SJSA1 (cell line): Measurements from ENCODE around the gene BCOR. TPM values are rescaled to one million over a fixed set of nuclear protein-coding genes. Genes with fewer than 3 reads are reported as not detected.
A peak's percentile ranks its signal among the peaks of the same experiment; 100 is the strongest.

Experiments used
- DNase-seq, 2 experiments: peaks; one replicate each; pipeline ENCODE4 v3.0.0-alpha.2; 2015 to 2020; ENCODE audit warnings: low spot score in 2 of 2, low read depth in 1 of 2
- H3K27ac ChIP-seq: fragments of 250-450 bp; sonication (Bioruptor Pico); 2 replicates; pipeline ENCODE4 v1.5.1; 2020; ENCODE audit warnings: mild to moderate bottlenecking, moderate library complexity
- H3K27me3 ChIP-seq: fragments of 250-450 bp; sonication (Bioruptor Pico); replicated peaks from 2 replicates; pipeline ENCODE4 v1.5.1; 2020; ENCODE audit warnings: mild to moderate bottlenecking, moderate library complexity
- H3K36me3 ChIP-seq: fragments of 250-450 bp; sonication (Bioruptor Pico); 2 replicates; pipeline ENCODE4 v1.5.1; 2020; ENCODE audit warnings: mild to moderate bottlenecking
- H3K4me1 ChIP-seq: fragments of 250-450 bp; sonication (Bioruptor Pico); replicated peaks from 2 replicates; pipeline ENCODE4 v1.6.1; 2021; ENCODE audit warnings: mild to moderate bottlenecking
- H3K4me3 ChIP-seq: fragments of 250-450 bp; sonication (Bioruptor Pico); 2 replicates; pipeline ENCODE4 v1.5.1; 2020; ENCODE audit warnings: mild to moderate bottlenecking
- H3K9me3 ChIP-seq: fragments of 250-450 bp; sonication (Bioruptor Pico); replicated peaks from 2 replicates; pipeline ENCODE4 v1.5.1; 2020; ENCODE audit warnings: mild to moderate bottlenecking
- total RNA-seq: library from RNA; depleted of rRNA; stranded (reverse); fragments of >200 nt; shearing (Covaris generic); gene quantifications from 2 replicates; pipeline ENCODE4 v1.2.3, GENCODE V29; 2014

BCOR gene
- total RNA-seq, 1 experiment from 2014 or later: 37.2 TPM

DNA sequence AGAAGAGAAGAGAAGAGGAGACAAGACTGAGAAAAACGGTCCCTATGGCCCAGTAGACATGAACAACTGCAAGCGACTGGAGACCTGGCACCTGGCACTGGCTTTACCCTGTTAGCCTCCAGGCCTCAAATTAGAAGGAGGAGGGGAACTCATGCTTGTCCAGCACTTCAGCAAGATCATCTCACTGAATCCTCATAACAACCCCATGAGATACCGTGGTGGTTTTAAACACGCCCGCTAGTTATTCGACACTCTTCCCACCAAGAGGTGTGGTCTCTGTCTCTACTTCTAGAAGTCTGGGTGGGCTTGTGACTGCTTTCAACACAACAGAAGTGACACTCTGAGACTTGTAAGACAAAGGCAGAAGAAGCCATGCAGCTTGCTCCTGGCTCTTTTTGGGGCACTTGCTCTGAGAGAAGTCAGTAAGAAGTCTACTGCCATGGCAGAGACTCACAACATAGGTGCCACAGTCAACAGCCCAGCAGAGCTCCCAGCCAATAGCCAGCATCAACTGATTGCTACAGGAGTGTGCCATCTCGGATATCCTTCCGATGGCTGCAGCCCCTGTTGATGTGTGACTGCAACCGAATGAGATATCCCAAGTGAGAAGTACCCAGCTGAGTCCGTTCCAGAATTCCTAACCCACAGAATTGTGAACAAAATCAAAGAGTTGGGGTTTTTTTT lies 34.0 kb upstream of the BCOR start:
- H3K4me3 ChIP-seq: no peak overlapping the region
- H3K36me3 ChIP-seq: no peaks in the 10 kb centered on the region
- DNase-seq: no peak
- peaks cover 22% of the 10 kb centered on the region for H3K4me1 ChIP-seq
- peak overlapping the region; percentile 69 for H3K27ac ChIP-seq
- H3K27me3 ChIP-seq: no peaks in the 10 kb centered on the region
- no peaks in the 10 kb centered on the region for H3K9me3 ChIP-seq

GRCh38 chrX:40130207-40130606 lies 32.4 kb upstream of the BCOR start:
- H3K27ac ChIP-seq: no peak overlapping the region
- DNase-seq: peak; percentile 15 to 61

GRCh38 chrX:40127052-40127451 lies 29.3 kb upstream of the BCOR start:
- Histone ChIP-seq H3K4me3 (no peak overlapping the region), H3K9me3 (no peaks in the 10 kb centered on the region), H3K27me3 (no peaks in the 10 kb centered on the region), H3K27ac (no peak overlapping the region), H3K36me3 (no peaks in the 10 kb centered on the region), H3K4me1 (peaks cover 13% of the 10 kb centered on the region)
- DNase-seq: no peak

More at GRCh38 chrX:40130207-40130606, 32.4 kb upstream of the BCOR start:
- Histone ChIP-seq H3K27me3 (no peaks in the 10 kb centered on the region), H3K4me3 (no peak overlapping the region), H3K9me3 (no peaks in the 10 kb centered on the region), H3K36me3 (no peaks in the 10 kb centered on the region), H3K4me1 (peaks cover 22% of the 10 kb centered on the region)

DNA sequence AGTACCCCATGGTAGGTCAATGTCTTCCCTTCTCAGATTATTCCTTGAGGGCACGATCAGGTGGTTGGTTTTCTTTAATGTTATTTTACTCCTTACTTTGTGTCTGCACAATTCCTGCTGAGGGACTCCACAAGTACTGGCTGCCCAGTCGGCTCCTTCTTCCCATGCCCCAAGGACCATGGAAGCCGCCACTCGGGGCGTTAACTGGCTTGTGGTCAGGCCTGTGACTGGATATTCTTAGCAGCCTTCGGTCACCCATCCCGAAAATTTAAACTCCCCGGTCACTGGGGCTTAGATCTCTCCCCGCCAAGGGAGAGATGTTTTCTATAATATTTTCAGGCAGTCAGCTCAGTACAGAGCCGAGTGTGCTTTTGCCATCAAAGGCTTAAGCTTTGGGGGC lies 24.7 kb upstream of the BCOR start:
- Histone ChIP-seq H3K4me1 (no peaks in the 10 kb centered on the region), H3K9me3 (no peaks in the 10 kb centered on the region), H3K36me3 (no peaks in the 10 kb centered on the region), H3K27me3 (no peaks in the 10 kb centered on the region), H3K27ac (no peak overlapping the region), H3K4me3 (no peak overlapping the region)
- DNase-seq: no peak

DNA sequence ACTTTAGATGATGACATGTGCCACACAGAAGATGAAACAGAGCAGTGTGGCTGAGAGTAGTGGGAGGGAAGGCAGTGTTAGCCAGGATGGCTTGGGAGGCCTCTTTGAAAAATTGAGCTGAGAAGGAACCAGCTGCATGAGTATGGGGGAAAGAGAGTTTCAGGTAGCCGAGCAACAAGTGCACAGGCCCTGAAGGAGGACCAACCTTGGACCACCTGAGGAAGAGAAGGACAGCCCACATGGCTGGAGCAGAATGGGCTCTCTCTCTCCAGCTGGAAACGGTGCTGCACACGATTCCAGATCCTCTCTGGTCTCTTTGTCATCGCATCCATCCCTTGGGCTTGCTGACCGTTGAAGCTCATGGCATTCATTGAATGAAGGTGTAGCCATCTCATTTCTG lies 23.9 kb upstream of the BCOR start:
- no peak overlapping the region for H3K4me3 ChIP-seq
- H3K27me3 ChIP-seq: no peaks in the 10 kb centered on the region
- H3K9me3 ChIP-seq: no peaks in the 10 kb centered on the region
- H3K36me3 ChIP-seq: no peaks in the 10 kb centered on the region
- H3K27ac ChIP-seq: no peak overlapping the region
- H3K4me1 ChIP-seq: no peaks in the 10 kb centered on the region
- no peak for DNase-seq

- Histone ChIP-seq H3K36me3 (no peaks in the 10 kb centered on the region), H3K27ac (no peak overlapping the region), H3K4me3 (no peak overlapping the region), H3K4me1 (no peaks in the 10 kb centered on the region), H3K27me3 (no peaks in the 10 kb centered on the region), H3K9me3 (no peaks in the 10 kb centered on the region)
- no peak for DNase-seq
Measured at GRCh38 chrX:40120838-40121580, 23.3 kb upstream of the BCOR start.

GRCh38 chrX:40117715-40118285 lies 20.0 kb upstream of the BCOR start:
- DNase-seq: no peak
- Histone ChIP-seq H3K9me3 (no peaks in the 10 kb centered on the region), H3K36me3 (no peaks in the 10 kb centered on the region), H3K4me3 (no peak overlapping the region), H3K27ac (no peak overlapping the region), H3K27me3 (no peaks in the 10 kb centered on the region), H3K4me1 (no peaks in the 10 kb centered on the region)

GRCh38 chrX:40116925-40117324 lies 19.2 kb upstream of the BCOR start:
- H3K27ac ChIP-seq: no peak overlapping the region
- no peak for DNase-seq
- no peak overlapping the region for H3K4me3 ChIP-seq
- H3K9me3 ChIP-seq: no peaks in the 10 kb centered on the region
- H3K4me1 ChIP-seq: no peaks in the 10 kb centered on the region
- no peaks in the 10 kb centered on the region for H3K27me3 ChIP-seq
- no peaks in the 10 kb centered on the region for H3K36me3 ChIP-seq

- Histone ChIP-seq H3K9me3 (no peaks in the 10 kb centered on the region), H3K4me1 (peaks cover 19% of the 10 kb centered on the region), H3K36me3 (no peaks in the 10 kb centered on the region), H3K4me3 (no peak overlapping the region), H3K27me3 (no peaks in the 10 kb centered on the region), H3K27ac (no peak overlapping the region)
- no peak for DNase-seq
Measured at GRCh38 chrX:40112996-40113395, 15.2 kb upstream of the BCOR start.

- Histone ChIP-seq H3K36me3 (no peaks in the 10 kb centered on the region), H3K4me1 (peaks cover 24% of the 10 kb centered on the region), H3K27me3 (no peaks in the 10 kb centered on the region), H3K9me3 (no peaks in the 10 kb centered on the region), H3K27ac (no peak overlapping the region), H3K4me3 (no peak overlapping the region)
- DNase-seq: no peak
Measured at GRCh38 chrX:40111868-40112267, 14.1 kb upstream of the BCOR start.

- no peaks in the 10 kb centered on the region for H3K36me3 ChIP-seq
- H3K4me3 ChIP-seq: peak overlapping the region; percentile 74
- no peaks in the 10 kb centered on the region for H3K27me3 ChIP-seq
- peak overlapping the region; percentile 84 for H3K27ac ChIP-seq
- H3K4me1 ChIP-seq: peaks cover 40% of the 10 kb centered on the region
- DNase-seq: peak; percentile 65 to 71
- no peaks in the 10 kb centered on the region for H3K9me3 ChIP-seq
Measured at GRCh38 chrX:40109288-40110008, 11.7 kb upstream of the BCOR start.

GRCh38 chrX:40108959-40109287 lies 11.2 kb upstream of the BCOR start:
- Histone ChIP-seq H3K4me1 (peaks cover 40% of the 10 kb centered on the region), H3K36me3 (no peaks in the 10 kb centered on the region), H3K27ac (peak overlapping the region; percentile 84), H3K4me3 (peak overlapping the region; percentile 74), H3K9me3 (no peaks in the 10 kb centered on the region), H3K27me3 (no peaks in the 10 kb centered on the region)
- peak; percentile 77 to 78 for DNase-seq

- H3K4me3 ChIP-seq: peak overlapping the region; percentile 74
- no peaks in the 10 kb centered on the region for H3K36me3 ChIP-seq
- H3K9me3 ChIP-seq: no peaks in the 10 kb centered on the region
- peaks cover 40% of the 10 kb centered on the region for H3K4me1 ChIP-seq
- H3K27ac ChIP-seq: peak overlapping the region; percentile 84
- no peaks in the 10 kb centered on the region for H3K27me3 ChIP-seq
- DNase-seq: no peak
Measured at GRCh38 chrX:40108162-40108958, 10.6 kb upstream of the BCOR start.
